ENCODE results near the gene HYAL3. TPM values are rescaled to one million over a fixed set of nuclear protein-coding genes. Genes with fewer than 3 reads are reported as not detected.

Gene HYAL3
- total RNA-seq, 1 experiment from 2014 or later = 10.3 TPM

DNA sequence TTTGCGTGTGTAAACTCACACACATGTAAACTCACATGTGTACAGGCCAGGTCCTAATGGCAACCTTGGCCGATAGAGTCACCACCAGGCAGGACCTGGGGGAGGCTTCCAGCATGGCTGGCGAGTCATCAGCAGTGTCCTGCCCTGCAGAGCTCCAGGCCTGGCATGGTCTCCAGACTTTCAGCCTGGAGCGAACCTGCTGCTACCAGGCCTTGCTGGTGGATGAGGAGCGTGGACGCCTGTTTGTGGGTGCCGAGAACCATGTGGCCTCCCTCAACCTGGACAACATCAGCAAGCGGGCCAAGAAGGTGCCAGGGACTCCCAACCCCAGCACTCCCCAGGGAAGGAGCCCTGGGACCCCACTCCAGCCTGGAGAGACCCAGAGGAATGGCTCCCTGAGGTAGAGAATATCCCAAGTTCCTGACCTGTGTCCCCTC lies 29.2 kb downstream of the HYAL3 start:
- H3K4me3 ChIP-seq (replicated peaks in 1 of 2; ENCODE audit: low read depth in 1 of 2, low read length in 2 of 2) = peak overlapping the region; percentile 47 to 53
- no peaks in the 10 kb centered on the region for H3K79me2 ChIP-seq (ENCODE audit: insufficient read depth, low read length)
- TF ChIP-seq FOSL1 (IDR thresholded peaks at IDR 0.05; ENCODE audit: low read depth) = no peak
- TF ChIP-seq SP1 (IDR thresholded peaks at IDR 0.05; ENCODE audit: low read depth) = no peak
- TF ChIP-seq RAD21 (IDR thresholded peaks at IDR 0.05; ENCODE audit: low read depth) = no peak
- no peak for TF ChIP-seq ZFX (IDR thresholded peaks at IDR 0.05)
- TF ChIP-seq ZNF274 (IDR thresholded peaks at IDR 0.05; ENCODE audit: low read depth, low read length) = no peak
- TF ChIP-seq POLR2A (IDR thresholded peaks at IDR 0.05; ENCODE audit: borderline replicate concordance, extremely low read depth, insufficient read depth, insufficient read length) = no peak
- TF ChIP-seq CBX3 (IDR thresholded peaks at IDR 0.05; ENCODE audit: low read depth) = no peak
- TF ChIP-seq TCF7L2 (IDR thresholded peaks at IDR 0.05; ENCODE audit: borderline replicate concordance, extremely low read depth, insufficient read depth, insufficient read length) = no peak
- no peaks in the 10 kb centered on the region for H3K27me3 ChIP-seq (ENCODE audit: insufficient read depth, low read length)
- POLR2A ChIA-PET = no interaction called here
- no peaks in the 10 kb centered on the region for H3K9me2 ChIP-seq (ENCODE audit: insufficient read depth)
- RAD21 ChIA-PET (ENCODE audit: low non-redundant PET in 1 of 2, low total read pairs in 2 of 2, uncharacterized antibody in 2 of 2, unreplicated experiment in 2 of 2) = interaction anchor here (0.8 to 1.5 kb wide), 2 partner anchors 10 to 43 kb away, joined by 3 to 6 read pairs; no protein-coding TSS in a partner anchor
- no peak overlapping the region for H2AFZ ChIP-seq (ENCODE audit: low read depth, low read length, poor library complexity, severe bottlenecking)
- H3K9ac ChIP-seq (ENCODE audit: low read length) = peak overlapping the region; percentile 62
- DNase-seq (ENCODE audit: low read depth, low spot score) = no peak
- H4K20me1 ChIP-seq (ENCODE audit: insufficient read depth) = no peaks in the 10 kb centered on the region
- H3K4me1 ChIP-seq (ENCODE audit: control insufficient read depth in 1 of 2, insufficient read depth in 2 of 2, low read length in 2 of 2) = peaks cover 79 to 93% of the 10 kb centered on the region in 2 experiments
- H3K27ac ChIP-seq (ENCODE audit: low read depth, low read length) = peak overlapping the region; percentile 88
- H3K36me3 ChIP-seq (ENCODE audit: control insufficient read depth in 1 of 2, insufficient read depth in 2 of 2, low read length in 2 of 2) = no peaks in the 10 kb centered on the region
- no peaks in the 10 kb centered on the region for H3K9me3 ChIP-seq (ENCODE audit: control insufficient read depth in 1 of 2, insufficient read depth in 1 of 2, low read depth in 1 of 2, low read length in 2 of 2)
- ATAC-seq = no peak
- CTCF ChIA-PET = interaction anchor here (0.7 to 3.4 kb wide), 5 partner anchors 10 to 75 kb away, joined by 3 to 27 read pairs (median 4); no protein-coding TSS in a partner anchor
- H3K4me2 ChIP-seq (ENCODE audit: low read length) = peak overlapping the region; percentile 80
- BruUV-seq (replicated peaks) = no TSS peak
- intact Hi-C loops (cut with micrococcal nuclease) = loop anchor here (5.0 kb wide), 1 partner anchor 148 kb away; no protein-coding TSS in a partner anchor

GRCh38 chr3:50269460-50269859 lies 29.7 kb downstream of the HYAL3 start:
- Histone ChIP-seq H3K79me2 (ENCODE audit: insufficient read depth, low read length) (no peaks in the 10 kb centered on the region), H3K4me1 (ENCODE audit: control insufficient read depth in 1 of 2, insufficient read depth in 2 of 2, low read length in 2 of 2) (peaks cover 81 to 95% of the 10 kb centered on the region in 2 experiments), H4K20me1 (ENCODE audit: insufficient read depth) (no peaks in the 10 kb centered on the region), H3K27ac (ENCODE audit: low read depth, low read length) (peak overlapping the region; percentile 88), H3K9me3 (ENCODE audit: control insufficient read depth in 1 of 2, insufficient read depth in 1 of 2, low read depth in 1 of 2, low read length in 2 of 2) (no peaks in the 10 kb centered on the region), H3K27me3 (ENCODE audit: insufficient read depth, low read length) (no peaks in the 10 kb centered on the region), H2AFZ (ENCODE audit: low read depth, low read length, poor library complexity, severe bottlenecking) (no peak overlapping the region), H3K9me2 (ENCODE audit: insufficient read depth) (no peaks in the 10 kb centered on the region), H3K9ac (ENCODE audit: low read length) (peak overlapping the region; percentile 62), H3K36me3 (ENCODE audit: control insufficient read depth in 1 of 2, insufficient read depth in 2 of 2, low read length in 2 of 2) (no peaks in the 10 kb centered on the region), H3K4me3 (replicated peaks in 1 of 2; ENCODE audit: low read depth in 1 of 2, low read length in 2 of 2) (peak overlapping the region; percentile 47 to 53), H3K4me2 (ENCODE audit: low read length) (peak overlapping the region; percentile 80)
- POLR2A ChIA-PET = no interaction called here
- BruUV-seq (replicated peaks) = no TSS peak
- CTCF ChIA-PET = interaction anchor here (0.7 to 3.4 kb wide), 6 partner anchors 9 to 75 kb away, joined by 3 to 27 read pairs (median 4); no protein-coding TSS in a partner anchor
- intact Hi-C loops (cut with micrococcal nuclease) = no loop called here
- DNase-seq (ENCODE audit: low read depth, low spot score) (no peak), ATAC-seq (no peak)
- RAD21 ChIA-PET (ENCODE audit: low non-redundant PET in 1 of 2, low total read pairs in 2 of 2, uncharacterized antibody in 2 of 2, unreplicated experiment in 2 of 2) = interaction anchor here (0.8 to 1.5 kb wide), 2 partner anchors 9 to 42 kb away, joined by 3 to 6 read pairs; no protein-coding TSS in a partner anchor
- TF ChIP-seq ELF1 (IDR thresholded peaks at IDR 0.05; ENCODE audit: borderline replicate concordance, low read depth) (no peak), YY1 (IDR thresholded peaks at IDR 0.05; ENCODE audit: extremely low read depth, insufficient replicate concordance, low read depth, low read length) (no peak), RAD21 (IDR thresholded peaks at IDR 0.05; ENCODE audit: low read depth) (no peak), JUND (IDR thresholded peaks at IDR 0.05) (no peak), ZNF274 (IDR thresholded peaks at IDR 0.05; ENCODE audit: low read depth, low read length) (no peak), FOSL1 (IDR thresholded peaks at IDR 0.05; ENCODE audit: low read depth) (no peak), SIN3A (IDR thresholded peaks at IDR 0.05; ENCODE audit: low read depth) (no peak), MAX (IDR thresholded peaks at IDR 0.05) (no peak), EGR1 (IDR thresholded peaks at IDR 0.05; ENCODE audit: low read depth) (no peak)
- TF ChIP-seq, protein P1, sequence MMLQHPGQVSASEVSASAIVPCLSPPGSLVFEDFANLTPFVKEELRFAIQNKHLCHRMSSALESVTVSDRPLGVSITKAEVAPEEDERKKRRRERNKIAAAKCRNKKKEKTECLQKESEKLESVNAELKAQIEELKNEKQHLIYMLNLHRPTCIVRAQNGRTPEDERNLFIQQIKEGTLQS (IDR thresholded peaks at IDR 0.05) = no peak
- TF ChIP-seq, protein P2, sequence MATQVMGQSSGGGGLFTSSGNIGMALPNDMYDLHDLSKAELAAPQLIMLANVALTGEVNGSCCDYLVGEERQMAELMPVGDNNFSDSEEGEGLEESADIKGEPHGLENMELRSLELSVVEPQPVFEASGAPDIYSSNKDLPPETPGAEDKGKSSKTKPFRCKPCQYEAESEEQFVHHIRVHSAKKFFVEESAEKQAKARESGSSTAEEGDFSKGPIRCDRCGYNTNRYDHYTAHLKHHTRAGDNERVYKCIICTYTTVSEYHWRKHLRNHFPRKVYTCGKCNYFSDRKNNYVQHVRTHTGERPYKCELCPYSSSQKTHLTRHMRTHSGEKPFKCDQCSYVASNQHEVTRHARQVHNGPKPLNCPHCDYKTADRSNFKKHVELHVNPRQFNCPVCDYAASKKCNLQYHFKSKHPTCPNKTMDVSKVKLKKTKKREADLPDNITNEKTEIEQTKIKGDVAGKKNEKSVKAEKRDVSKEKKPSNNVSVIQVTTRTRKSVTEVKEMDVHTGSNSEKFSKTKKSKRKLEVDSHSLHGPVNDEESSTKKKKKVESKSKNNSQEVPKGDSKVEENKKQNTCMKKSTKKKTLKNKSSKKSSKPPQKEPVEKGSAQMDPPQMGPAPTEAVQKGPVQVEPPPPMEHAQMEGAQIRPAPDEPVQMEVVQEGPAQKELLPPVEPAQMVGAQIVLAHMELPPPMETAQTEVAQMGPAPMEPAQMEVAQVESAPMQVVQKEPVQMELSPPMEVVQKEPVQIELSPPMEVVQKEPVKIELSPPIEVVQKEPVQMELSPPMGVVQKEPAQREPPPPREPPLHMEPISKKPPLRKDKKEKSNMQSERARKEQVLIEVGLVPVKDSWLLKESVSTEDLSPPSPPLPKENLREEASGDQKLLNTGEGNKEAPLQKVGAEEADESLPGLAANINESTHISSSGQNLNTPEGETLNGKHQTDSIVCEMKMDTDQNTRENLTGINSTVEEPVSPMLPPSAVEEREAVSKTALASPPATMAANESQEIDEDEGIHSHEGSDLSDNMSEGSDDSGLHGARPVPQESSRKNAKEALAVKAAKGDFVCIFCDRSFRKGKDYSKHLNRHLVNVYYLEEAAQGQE (IDR thresholded peaks at IDR 0.05; ENCODE audit: low read depth) = no peak

All from HCT116 (cell line).